Astrocyte (in vitro differentiated cells and primary cell): ENCODE results near the gene PRKCI.

ENCODE experiments used
- EZH2 ChIP-seq: IDR thresholded peaks from 2 replicates; pipeline ENCODE4 v1.6.1; 2012; ENCODE audit warnings: mild to moderate bottlenecking, low read length, inconsistent platforms; ENCODE audit not compliant: insufficient read depth
- TF ChIP-seq, protein P1 (sequence below): IDR thresholded peaks from 2 replicates; pipeline ENCODE4 v1.5.1; 2011; ENCODE audit warnings: low read depth, mild to moderate bottlenecking, inconsistent platforms, low read length, moderate library complexity; ENCODE audit not compliant: insufficient read depth

DNA sequence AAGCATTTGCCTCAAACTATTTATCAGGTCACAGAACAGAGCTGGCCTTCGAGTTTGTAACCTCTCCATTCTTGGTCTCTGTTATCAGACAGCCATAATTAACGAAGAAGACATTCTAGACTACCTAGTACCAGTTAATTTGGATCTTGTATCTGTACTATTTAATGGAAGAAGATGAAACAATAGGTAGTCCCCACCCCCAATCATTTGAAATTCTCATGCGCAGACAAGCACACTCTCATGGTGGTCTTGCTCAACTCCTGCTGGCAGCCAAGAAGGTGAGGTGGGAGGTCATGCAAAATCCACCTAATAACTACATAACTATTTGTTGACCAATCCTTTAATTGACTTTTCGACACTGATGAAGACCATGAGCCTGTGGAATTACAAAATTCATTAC, 132.5 kb downstream of the PRKCI start:
- TF ChIP-seq, protein P1, sequence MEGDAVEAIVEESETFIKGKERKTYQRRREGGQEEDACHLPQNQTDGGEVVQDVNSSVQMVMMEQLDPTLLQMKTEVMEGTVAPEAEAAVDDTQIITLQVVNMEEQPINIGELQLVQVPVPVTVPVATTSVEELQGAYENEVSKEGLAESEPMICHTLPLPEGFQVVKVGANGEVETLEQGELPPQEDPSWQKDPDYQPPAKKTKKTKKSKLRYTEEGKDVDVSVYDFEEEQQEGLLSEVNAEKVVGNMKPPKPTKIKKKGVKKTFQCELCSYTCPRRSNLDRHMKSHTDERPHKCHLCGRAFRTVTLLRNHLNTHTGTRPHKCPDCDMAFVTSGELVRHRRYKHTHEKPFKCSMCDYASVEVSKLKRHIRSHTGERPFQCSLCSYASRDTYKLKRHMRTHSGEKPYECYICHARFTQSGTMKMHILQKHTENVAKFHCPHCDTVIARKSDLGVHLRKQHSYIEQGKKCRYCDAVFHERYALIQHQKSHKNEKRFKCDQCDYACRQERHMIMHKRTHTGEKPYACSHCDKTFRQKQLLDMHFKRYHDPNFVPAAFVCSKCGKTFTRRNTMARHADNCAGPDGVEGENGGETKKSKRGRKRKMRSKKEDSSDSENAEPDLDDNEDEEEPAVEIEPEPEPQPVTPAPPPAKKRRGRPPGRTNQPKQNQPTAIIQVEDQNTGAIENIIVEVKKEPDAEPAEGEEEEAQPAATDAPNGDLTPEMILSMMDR, result no peak
- TF ChIP-seq EZH2, result no peak
